ENCODE measurements around the gene CSTPP1. TPM values are rescaled to one million over a fixed set of nuclear protein-coding genes. Genes with fewer than 3 reads are reported as not detected.

The CSTPP1 gene
- total RNA-seq, 3 donors from 2014 or later, result 31.9 to 41.1 (median 32.8) TPM

DNA sequence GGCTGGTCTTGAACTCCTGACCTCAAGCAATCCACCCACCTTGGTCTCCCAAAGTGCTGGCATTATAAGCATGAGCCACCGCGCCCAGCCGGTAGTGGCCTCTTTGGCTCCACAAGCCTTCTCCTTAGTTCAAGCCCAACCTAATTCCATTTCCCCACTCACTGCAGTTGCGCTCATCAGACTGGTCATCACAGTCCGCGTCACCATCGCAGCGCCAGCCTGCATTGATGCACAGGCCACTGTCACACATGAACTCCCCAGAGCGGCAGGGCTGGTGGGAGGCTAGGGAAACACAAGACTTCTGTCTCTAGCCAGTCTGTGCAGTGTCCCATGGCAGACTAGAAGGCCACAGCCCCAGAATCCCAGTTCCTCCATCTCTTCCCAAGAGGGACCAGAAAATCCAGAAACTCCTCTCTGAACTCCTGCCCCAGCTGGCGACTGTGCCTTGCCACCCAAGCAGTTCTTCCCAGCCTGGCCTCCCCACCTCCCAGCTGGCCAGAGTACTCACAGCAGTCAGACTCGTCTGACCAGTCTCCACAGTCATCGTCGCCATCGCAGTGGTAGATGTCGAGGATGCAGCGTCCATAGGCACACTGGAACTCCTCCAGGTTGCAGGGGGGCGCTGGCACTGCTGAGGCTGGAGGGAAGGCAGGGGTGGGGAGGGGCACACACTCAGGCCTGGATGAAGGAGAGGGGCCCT is 38.0 kb upstream of the CSTPP1 start:
- ATAC-seq, result no peak
- no peak for TF ChIP-seq CTCF (IDR thresholded peaks at IDR 0.05)
- DNase-seq, result no peak
- Histone ChIP-seq H3K4me3 (no peak overlapping the region), H3K4me1 (ENCODE audit: low read depth) (no peaks in the 10 kb centered on the region), H3K36me3 (ENCODE audit: low read depth) (no peaks in the 10 kb centered on the region), H3K9me3 (no peaks in the 10 kb centered on the region)
- intact Hi-C loops (cut with DNase I, micrococcal nuclease), result no loop called here

DNA sequence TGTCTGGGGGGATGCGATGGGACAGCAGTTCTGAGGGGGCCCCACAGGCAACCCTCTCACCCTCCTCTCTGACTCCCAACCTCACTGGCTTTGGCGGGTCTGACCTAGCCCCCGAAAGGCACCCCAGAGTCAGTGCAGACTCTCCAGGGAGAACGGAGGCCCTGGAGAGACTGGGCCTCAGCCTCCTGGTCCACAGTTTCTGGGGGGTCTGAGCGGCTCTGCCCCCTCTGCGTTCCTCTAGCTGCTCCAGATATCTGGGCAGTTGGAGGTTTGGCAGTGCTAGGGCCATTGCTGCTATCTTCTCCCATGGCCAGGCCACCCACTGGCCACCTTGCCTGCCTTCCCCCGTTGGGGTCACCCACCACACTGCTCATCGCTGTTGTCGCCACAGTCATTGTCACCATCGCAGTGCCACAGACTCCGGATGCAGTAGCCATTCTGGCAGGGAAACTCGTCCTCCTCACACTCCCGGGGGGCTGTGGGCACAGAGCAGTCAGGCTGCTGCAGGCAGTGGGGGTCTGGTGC is 37.0 kb upstream of the CSTPP1 start:
- no peaks in the 10 kb centered on the region for H3K9me3 ChIP-seq
- intact Hi-C loops (cut with DNase I, micrococcal nuclease), result no loop called here
- no peak overlapping the region for H3K4me3 ChIP-seq
- no peak for TF ChIP-seq CTCF (IDR thresholded peaks at IDR 0.05)
- ATAC-seq (no peak), DNase-seq (no peak)
- no peaks in the 10 kb centered on the region for H3K4me1 ChIP-seq (ENCODE audit: low read depth)
- no peaks in the 10 kb centered on the region for H3K36me3 ChIP-seq (ENCODE audit: low read depth)

GRCh38 chr11:46900091-46900746 is 36.3 kb upstream of the CSTPP1 start:
- Histone ChIP-seq H3K36me3 (ENCODE audit: low read depth) (no peaks in the 10 kb centered on the region), H3K4me3 (no peak overlapping the region), H3K9me3 (no peaks in the 10 kb centered on the region), H3K4me1 (ENCODE audit: low read depth) (no peaks in the 10 kb centered on the region)
- ATAC-seq (no peak), DNase-seq (no peak)
- TF ChIP-seq CTCF (IDR thresholded peaks at IDR 0.05), result no peak
- intact Hi-C loops (cut with DNase I, micrococcal nuclease), result no loop called here

DNA sequence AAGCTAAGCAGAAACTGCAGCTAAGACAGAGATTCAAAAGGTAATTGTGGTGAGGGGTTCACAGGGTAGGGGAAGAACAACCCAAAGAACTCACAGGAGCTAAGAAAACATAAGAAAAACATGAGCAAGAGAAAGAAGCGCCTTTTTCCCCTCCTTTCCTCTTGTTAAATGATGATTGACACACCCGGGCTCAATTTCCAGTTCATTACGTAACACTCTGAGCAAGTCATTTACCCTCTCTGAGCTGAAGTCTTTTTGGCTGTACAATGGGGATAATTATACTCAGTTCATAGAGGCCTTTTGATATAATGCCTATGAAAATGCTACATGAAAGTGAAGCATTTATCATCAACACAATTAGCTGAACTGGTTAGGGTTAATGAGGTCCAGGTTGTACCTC is 35.4 kb upstream of the CSTPP1 start:
- ATAC-seq (no peak), DNase-seq (no peak)
- no peaks in the 10 kb centered on the region for H3K36me3 ChIP-seq (ENCODE audit: low read depth)
- no peaks in the 10 kb centered on the region for H3K4me1 ChIP-seq (ENCODE audit: low read depth)
- intact Hi-C loops (cut with DNase I, micrococcal nuclease), result no loop called here
- no peaks in the 10 kb centered on the region for H3K9me3 ChIP-seq
- no peak overlapping the region for H3K4me3 ChIP-seq
- no peak for TF ChIP-seq CTCF (IDR thresholded peaks at IDR 0.05)

DNA sequence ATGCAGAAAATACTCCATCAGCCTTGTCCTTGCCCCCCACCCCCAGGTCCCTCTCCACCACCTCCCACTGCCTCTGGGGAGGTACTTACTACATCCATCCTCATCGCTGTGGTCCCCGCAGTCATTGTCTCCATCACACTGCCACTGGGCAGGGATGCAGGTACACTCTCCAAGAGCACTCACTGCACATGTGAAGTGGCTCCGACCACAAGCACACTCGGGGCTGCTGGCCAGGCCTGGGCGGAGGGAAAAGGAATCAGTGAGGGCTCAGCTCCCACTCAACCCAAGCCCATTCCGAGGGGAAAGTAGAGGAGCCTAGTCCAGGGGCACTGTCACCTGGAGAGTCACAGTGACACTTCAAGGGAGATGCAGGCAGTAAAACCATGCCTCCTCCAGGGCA is 33.9 kb upstream of the CSTPP1 start:
- no peaks in the 10 kb centered on the region for H3K9me3 ChIP-seq
- intact Hi-C loops (cut with DNase I, micrococcal nuclease), result no loop called here
- H3K36me3 ChIP-seq (ENCODE audit: low read depth), result no peaks in the 10 kb centered on the region
- no peaks in the 10 kb centered on the region for H3K4me1 ChIP-seq (ENCODE audit: low read depth)
- H3K4me3 ChIP-seq, result no peak overlapping the region
- no peak for TF ChIP-seq CTCF (IDR thresholded peaks at IDR 0.05)
- ATAC-seq, result no peak
- no peak for DNase-seq
